Testis (tissue), 3 donors: ENCODE results near the gene CDH4. TPM values are rescaled to one million over a fixed set of nuclear protein-coding genes. Genes with fewer than 3 reads are reported as not detected.

Source experiments
- DNase-seq: peaks from one replicate; pipeline ENCODE4 v3.0.0-alpha.2; 2019
- H3K27ac ChIP-seq, 2 donors: fragments of 200-600 bp; sonication (generic); one replicate each; pipeline ENCODE4 v1.5.1; 2019
- H3K27me3 ChIP-seq: fragments of 200-600 bp; sonication (generic); one replicate; pipeline ENCODE4 v1.5.1; 2019
- H3K36me3 ChIP-seq: fragments of 200-600 bp; sonication (generic); one replicate; pipeline ENCODE4 v1.5.1; 2017; ENCODE audit warnings: low read depth; ENCODE audit errors: missing control alignments
- H3K4me1 ChIP-seq: fragments of 200-600 bp; sonication (generic); one replicate; pipeline ENCODE4 v1.5.1; 2019
- H3K4me3 ChIP-seq, 2 donors: fragments of 200-600 bp; sonication (generic); one replicate each; pipeline ENCODE4 v1.5.1; 2017 to 2019
- H3K9me3 ChIP-seq: fragments of 200-600 bp; sonication (generic); one replicate; pipeline ENCODE4 v1.5.1; 2017
- POLR2A ChIP-seq: fragments of 450-650 bp; IDR thresholded peaks from one replicate; pipeline ENCODE4 v1.6.1; 2017; ENCODE audit warnings: antibody characterized with exemption, mild to moderate bottlenecking, moderate library complexity
- WGBS, 2 donors: methylation state at CpG; one replicate each; pipeline ENCODE4 v1.1.5; 2018; 5-methylcytosine and 5-hydroxymethylcytosine counted together
- intact Hi-C: fragments of 100-400 bp; cut with DNase I; formaldehyde crosslinking; loops from one replicate; pipeline ENCODE4 v1.15.1; 2023; ENCODE audit warnings: low total_unique reads
- polyA plus RNA-seq: library from polyadenylated mRNA; stranded (reverse); fragments of 350-450 nt; fragmentation: Illumina TruSeq; extraction: RNeasy Lipid Tissue Mini Kit (QIAGEN cat#74804); gene quantifications from one replicate; pipeline ENCODE4 v1.2.3, GENCODE V29; 2014; ENCODE audit warnings: low read depth, low replicate concordance; ENCODE audit not compliant: insufficient read depth
- total RNA-seq, 2 donors: library from RNA; depleted of rRNA; stranded (reverse); fragments of >200 nt; gene quantifications; one replicate each; pipeline ENCODE4 v1.2.3, GENCODE V29; 2016
- TF ChIP-seq, protein P1 (sequence below), 3 experiments: fragments of 450-650 bp in 2 of 3; fragments of 200-600 bp in 1 of 3; sonication (generic) in 1 of 3; IDR thresholded peaks; one replicate each; pipeline ENCODE4 v1.5.1; 2016 to 2019; ENCODE audit warnings: antibody characterized with exemption in 3 of 3, mild to moderate bottlenecking in 2 of 3, moderate library complexity in 1 of 3

CDH4 gene
- total and polyA plus RNA-seq, 3 donors from 2014 or later, result 1.4 to 3.3 (median 1.9) TPM

DNA sequence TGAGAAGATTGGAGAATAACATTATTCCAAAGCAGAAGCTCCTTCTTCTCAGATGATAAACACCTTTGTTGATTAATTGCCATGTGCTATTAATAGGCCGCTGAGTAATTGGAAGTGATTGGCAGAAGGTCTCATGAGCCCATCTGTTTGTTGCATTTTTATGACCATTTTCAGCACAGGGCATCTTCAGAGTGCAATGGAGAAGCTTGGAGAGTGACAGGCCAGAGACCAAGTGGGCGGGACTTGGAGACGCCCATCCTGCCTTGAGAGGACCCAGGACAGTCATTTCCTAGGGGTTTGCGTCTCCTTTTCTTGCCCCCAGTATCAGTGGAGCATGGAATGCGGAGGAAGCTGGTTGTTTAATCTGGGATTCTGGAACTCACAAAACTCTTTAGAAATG is 89.5 kb downstream of the CDH4 start:
- DNase-seq, result no peak
- intact Hi-C loops, result no loop called here
- Histone ChIP-seq H3K4me3 (no peak overlapping the region), H3K9me3 (no peaks in the 10 kb centered on the region), H3K4me1 (no peaks in the 10 kb centered on the region), H3K27me3 (no peaks in the 10 kb centered on the region), H3K36me3 (no peaks in the 10 kb centered on the region), H3K27ac (no peak overlapping the region)
- WGBS, 2 donors, result 91 to 96% methylated on average over 5 of the region's 5 CpGs
- no peak for TF ChIP-seq POLR2A

DNA sequence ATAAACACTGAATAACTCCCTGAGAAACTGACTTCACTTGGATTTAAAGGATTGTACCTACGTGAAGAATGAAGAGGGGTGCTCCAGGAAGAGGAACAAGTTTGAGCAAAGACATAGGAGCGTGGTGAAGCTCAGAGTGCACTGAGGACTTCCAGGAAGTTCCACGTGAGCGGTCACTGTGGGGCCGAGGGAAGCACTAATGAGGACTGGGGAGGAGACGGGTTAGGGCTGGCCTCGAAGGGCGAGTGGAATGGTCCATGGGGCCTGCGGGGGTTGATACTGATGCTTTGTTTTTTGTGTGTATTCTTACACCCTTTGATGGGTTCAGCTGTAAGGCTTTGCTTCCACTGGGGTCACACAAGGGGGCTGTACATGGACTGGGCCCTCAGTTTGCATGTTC is 91.9 kb downstream of the CDH4 start:
- TF ChIP-seq, protein P1, sequence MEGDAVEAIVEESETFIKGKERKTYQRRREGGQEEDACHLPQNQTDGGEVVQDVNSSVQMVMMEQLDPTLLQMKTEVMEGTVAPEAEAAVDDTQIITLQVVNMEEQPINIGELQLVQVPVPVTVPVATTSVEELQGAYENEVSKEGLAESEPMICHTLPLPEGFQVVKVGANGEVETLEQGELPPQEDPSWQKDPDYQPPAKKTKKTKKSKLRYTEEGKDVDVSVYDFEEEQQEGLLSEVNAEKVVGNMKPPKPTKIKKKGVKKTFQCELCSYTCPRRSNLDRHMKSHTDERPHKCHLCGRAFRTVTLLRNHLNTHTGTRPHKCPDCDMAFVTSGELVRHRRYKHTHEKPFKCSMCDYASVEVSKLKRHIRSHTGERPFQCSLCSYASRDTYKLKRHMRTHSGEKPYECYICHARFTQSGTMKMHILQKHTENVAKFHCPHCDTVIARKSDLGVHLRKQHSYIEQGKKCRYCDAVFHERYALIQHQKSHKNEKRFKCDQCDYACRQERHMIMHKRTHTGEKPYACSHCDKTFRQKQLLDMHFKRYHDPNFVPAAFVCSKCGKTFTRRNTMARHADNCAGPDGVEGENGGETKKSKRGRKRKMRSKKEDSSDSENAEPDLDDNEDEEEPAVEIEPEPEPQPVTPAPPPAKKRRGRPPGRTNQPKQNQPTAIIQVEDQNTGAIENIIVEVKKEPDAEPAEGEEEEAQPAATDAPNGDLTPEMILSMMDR (IDR thresholded peaks at IDR 0.05), result no peak
- no peak for TF ChIP-seq POLR2A
- no peaks in the 10 kb centered on the region for H3K36me3 ChIP-seq
- WGBS, 2 donors, result 69 to 77% methylated on average over 9 of the region's 9 CpGs
- no peak overlapping the region for H3K4me3 ChIP-seq
- DNase-seq, result no peak
- H3K27ac ChIP-seq, result no peak overlapping the region
- intact Hi-C loops, result no loop called here
- no peaks in the 10 kb centered on the region for H3K27me3 ChIP-seq
- H3K9me3 ChIP-seq, result no peaks in the 10 kb centered on the region
- no peaks in the 10 kb centered on the region for H3K4me1 ChIP-seq

DNA sequence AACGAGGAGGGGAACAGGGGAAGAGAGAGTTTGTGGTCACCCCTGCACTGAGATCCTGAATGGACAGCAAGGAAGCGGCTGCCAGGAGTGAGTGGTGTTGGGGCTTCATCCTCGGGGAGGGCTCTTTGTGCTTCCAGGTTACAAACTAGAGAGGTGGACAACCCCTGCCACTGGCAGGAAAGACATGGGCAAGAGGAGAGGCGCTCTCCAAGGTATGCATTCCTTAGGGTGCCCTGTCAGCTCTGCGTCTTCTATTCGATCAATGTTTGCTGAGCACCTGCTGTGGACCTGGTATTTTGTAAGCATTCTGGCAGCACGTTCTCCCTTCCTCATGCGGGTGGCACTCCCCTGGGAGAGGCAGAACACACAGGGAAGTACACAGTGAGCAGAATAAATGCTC is 93.6 kb downstream of the CDH4 start:
- intact Hi-C loops, result no loop called here
- no peak for TF ChIP-seq POLR2A
- Histone ChIP-seq H3K9me3 (no peaks in the 10 kb centered on the region), H3K27ac (no peak overlapping the region), H3K27me3 (no peaks in the 10 kb centered on the region), H3K36me3 (no peaks in the 10 kb centered on the region), H3K4me3 (no peak overlapping the region), H3K4me1 (no peaks in the 10 kb centered on the region)
- no peak for DNase-seq
- 76 to 77% methylated on average over 8 of the region's 8 CpGs for WGBS, 2 donors

DNA sequence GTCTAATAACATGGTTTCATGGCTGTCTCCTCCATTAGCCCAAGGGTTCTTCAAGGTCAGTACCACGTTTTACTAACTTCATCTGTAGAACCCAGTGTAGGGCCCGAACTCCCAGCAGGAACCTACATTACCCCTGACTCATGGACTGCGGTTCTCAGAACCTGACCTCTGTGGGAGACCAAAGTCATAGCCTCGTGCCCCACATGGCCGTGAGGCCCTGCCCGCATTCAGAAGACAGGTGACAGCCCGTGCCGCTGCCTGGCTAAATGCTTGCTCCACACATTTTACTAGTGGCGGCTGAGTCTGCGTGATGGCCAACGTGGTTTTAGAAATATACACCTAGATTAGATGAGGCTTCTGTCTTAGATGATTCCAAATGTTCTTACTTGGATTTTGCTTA is 94.9 kb downstream of the CDH4 start:
- Histone ChIP-seq H3K4me1 (no peaks in the 10 kb centered on the region), H3K27me3 (no peaks in the 10 kb centered on the region), H3K27ac (no peak overlapping the region), H3K4me3 (no peak overlapping the region), H3K9me3 (no peaks in the 10 kb centered on the region), H3K36me3 (no peaks in the 10 kb centered on the region)
- TF ChIP-seq POLR2A, result no peak
- TF ChIP-seq, protein P1 (IDR thresholded peaks at IDR 0.05), result no peak
- 91 to 94% methylated on average over 11 of the region's 11 CpGs for WGBS, 2 donors
- intact Hi-C loops, result no loop called here
- DNase-seq, result no peak

DNA sequence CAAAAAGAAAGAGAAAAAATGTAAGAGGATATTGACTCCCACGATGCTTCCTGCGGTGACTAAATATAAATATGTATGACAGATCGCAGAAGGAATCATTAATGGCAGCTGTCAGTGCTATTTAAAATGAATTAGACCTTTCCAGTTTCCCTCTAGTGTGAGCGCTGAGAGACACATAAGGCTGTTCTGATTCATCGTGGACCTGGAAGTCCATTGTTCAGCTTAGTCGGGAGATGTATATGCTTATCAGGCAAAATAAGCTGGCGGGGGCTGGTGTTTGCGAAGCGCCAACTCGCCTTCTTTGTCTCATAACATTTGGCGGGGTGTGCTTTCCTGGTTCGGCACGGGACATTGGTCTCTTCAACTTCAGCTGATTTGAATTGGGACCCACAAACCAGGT is 95.4 kb downstream of the CDH4 start:
- no peak overlapping the region for H3K4me3 ChIP-seq
- intact Hi-C loops, result no loop called here
- H3K4me1 ChIP-seq, result no peaks in the 10 kb centered on the region
- no peaks in the 10 kb centered on the region for H3K27me3 ChIP-seq
- H3K9me3 ChIP-seq, result no peaks in the 10 kb centered on the region
- WGBS, 2 donors, result 88 to 91% methylated on average over 13 of the region's 13 CpGs
- H3K36me3 ChIP-seq, result no peaks in the 10 kb centered on the region
- no peak for DNase-seq
- no peak overlapping the region for H3K27ac ChIP-seq
- no peak for TF ChIP-seq POLR2A
- TF ChIP-seq, protein P1 (IDR thresholded peaks at IDR 0.05), result no peak

DNA sequence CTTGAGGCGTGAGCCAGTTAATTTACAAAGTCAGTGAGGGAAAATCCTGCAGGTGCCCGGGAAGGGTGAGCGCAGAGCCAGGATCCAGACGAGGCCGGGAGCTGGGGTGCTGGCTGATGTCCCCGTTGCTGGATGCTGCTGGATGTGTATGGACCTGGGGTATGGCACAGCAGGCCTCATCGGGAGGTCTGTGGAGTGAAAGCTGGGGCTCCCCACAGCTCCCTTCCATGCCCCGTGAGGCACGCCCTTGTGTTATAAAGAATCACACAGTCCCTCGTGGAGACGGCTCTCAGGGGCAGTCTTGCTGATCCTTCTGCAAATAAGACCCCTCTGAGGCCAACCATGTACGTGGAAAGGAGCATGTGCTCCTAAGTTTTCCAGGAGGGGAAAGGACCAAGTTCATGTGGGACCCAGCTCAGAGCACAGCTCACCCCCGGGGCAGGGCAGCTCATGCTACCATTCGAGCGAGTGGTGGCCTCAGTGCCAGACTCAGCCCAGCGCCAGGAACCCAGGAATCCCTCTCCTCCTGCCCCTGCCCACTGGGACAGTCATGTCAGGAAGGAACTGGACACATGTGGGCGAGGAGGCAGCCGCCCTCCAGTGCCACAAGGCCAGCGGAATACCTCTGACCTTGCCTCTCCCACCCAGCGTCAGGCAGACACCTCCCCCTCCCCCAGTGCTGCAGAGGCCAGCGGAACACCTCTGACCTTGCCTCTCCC is 97.5 kb downstream of the CDH4 start:
- H3K9me3 ChIP-seq, result no peaks in the 10 kb centered on the region
- H3K4me1 ChIP-seq, result no peaks in the 10 kb centered on the region
- TF ChIP-seq POLR2A, result no peak
- TF ChIP-seq, protein P1 (IDR thresholded peaks at IDR 0.05), result no peak
- WGBS, 2 donors, result 94% methylated on average over 11 to 20 of the region's 21 CpGs
- H3K4me3 ChIP-seq, result no peak overlapping the region
- H3K27ac ChIP-seq, result no peak overlapping the region
- intact Hi-C loops, result no loop called here
- no peaks in the 10 kb centered on the region for H3K27me3 ChIP-seq
- no peak for DNase-seq
- no peaks in the 10 kb centered on the region for H3K36me3 ChIP-seq
